Left cardiac atrium (tissue), 4 donors: ENCODE results near the gene HOXB4. TPM values are rescaled to one million over a fixed set of nuclear protein-coding genes. Genes with fewer than 3 reads are reported as not detected.

Experiments
- ATAC-seq, 2 donors: fragments of 200-7000 bp; cut with Tn5 transposase; one replicate each; pipeline ENCODE4 v1.9.1; 2020; ENCODE audit warnings: mild to moderate bottlenecking in 2 of 2, moderate library complexity in 2 of 2
- DNase-seq: peaks from one replicate; pipeline ENCODE4 v3.0.0-alpha.2; 2020
- intact Hi-C, 2 donors: fragments of 100-400 bp; cut with DNase I; formaldehyde crosslinking; loops; one replicate each; pipeline versions ENCODE4 v1.14.1 to v1.15.1; 2022 to 2023
- total RNA-seq, 2 donors: library from RNA; stranded (reverse); fragmentation: NEBNext Ultra II Directional; extraction: Animal tissue kit (Norgen Biotek cat#: 25700); gene quantifications; one replicate each; pipeline ENCODE4 v1.2.1, GENCODE V29; 2021
- donor health status: DM: no; HTN: yes; CAD: no.
- donor health status: DM: no; HTN: yes; CAD: no; lungs with severe emphysema.
- donor health status: DM: yes; HTN: yes; CAD: no.
- donor health status: Dilated cardiomyopathy.

The HOXB4 gene
- total RNA-seq, 2 donors from 2014 or later: 0.31 to 1.6 TPM

DNA sequence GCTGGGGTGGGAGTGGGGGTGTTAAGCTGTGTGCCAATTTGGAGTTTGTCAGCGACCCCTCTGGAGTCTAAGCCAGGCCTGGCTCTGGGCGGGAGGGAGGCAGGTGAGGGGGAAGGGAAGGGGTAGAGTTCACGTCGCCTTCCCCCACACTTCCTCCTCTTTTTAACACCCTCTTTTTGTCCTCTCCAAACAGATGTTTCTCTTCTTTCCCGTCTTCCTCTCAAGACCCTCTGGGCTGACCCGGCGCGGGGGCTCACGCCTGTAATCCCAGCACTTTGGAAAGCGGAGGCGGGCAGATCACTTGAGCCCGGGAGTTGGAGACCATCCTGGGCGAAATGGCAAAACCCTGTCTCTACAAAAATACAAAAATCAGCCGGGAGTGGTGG, 50.6 kb downstream of the HOXB4 start:
- intact Hi-C loops: no loop called here
- no peak for DNase-seq
- no peak for ATAC-seq

DNA sequence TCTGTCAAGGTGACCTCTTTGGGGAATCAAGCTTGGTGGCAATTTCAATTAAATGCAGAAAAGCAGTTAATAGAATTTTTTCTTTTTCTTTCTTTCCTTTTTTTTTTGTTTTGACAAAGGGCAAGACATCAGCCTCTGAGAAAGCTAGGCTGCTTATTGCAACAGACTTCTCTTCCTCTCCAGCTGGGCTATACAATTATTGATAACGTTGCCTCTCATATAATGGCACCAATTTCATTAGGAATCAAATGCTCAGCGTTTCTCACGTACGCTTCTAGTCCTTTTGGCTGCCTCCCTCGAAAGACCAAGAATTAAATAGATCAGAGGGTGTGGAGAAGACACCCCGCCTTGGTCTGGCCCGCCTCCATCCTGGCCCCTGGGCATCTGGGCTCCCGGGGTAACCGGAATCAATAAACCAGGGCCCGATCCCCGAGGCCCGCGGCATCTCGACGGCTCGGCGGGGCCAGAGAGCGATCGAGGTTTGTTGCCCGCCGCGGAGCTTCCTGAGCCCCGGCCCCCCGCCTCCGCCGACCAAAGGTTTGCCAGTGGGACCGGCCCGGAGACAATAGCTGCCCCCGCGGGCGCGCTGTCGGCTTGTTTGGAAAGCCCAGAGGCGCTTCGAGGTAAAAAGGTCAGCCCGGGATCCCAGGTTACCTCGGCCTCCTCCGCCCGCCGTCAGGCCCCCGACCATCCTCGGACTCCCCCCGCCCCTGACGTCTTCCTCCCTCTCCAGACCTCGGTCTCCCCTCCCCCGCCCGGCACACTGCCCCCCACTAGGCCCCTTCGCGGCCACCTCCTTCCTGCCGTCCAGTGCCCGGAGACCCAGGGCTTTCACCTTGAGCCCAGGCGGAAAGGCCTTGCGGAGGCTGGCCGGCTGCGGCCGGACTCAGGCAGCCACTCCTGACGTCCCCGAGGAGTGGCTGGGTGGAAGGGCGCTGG, 51.3 kb downstream of the HOXB4 start:
- DNase-seq: no peak
- no peak for ATAC-seq
- intact Hi-C loops: no loop called here

Other genes starting within 250 kb of the HOXB4 start
- under 1 TPM; 0.31 to 0.88 TPM for gene SKAP1, start 148.1 kb downstream of the HOXB4 start, total RNA-seq
- gene HOXB1, start 47.3 kb downstream of the HOXB4 start, total RNA-seq: not detected
- 1 to 10 TPM; 6.1 to 6.7 TPM for gene HOXB2, start 33.2 kb downstream of the HOXB4 start, total RNA-seq
- 1 to 10 TPM; 1.2 to 2.8 TPM for gene HOXB3, start 11.9 kb upstream of the HOXB4 start, total RNA-seq
- under 1 TPM in 1 of 2 donors, not detected in 1; 0.41 TPM for gene HOXB5, start 15.4 kb upstream of the HOXB4 start, total RNA-seq
- gene HOXB6, start 26.6 kb upstream of the HOXB4 start, total RNA-seq: 1 to 10 TPM in 1 of 2 donors, under 1 TPM in 1; 0.63 to 2.2 TPM
- 1 to 10 TPM in 1 of 2 donors, under 1 TPM in 1; 0.44 to 1.1 TPM for gene HOXB7, start 32.7 kb upstream of the HOXB4 start, total RNA-seq
- under 1 TPM in 1 of 2 donors, not detected in 1; 0.32 TPM for gene HOXB8, start 36.9 kb upstream of the HOXB4 start, total RNA-seq
- not detected for gene HOXB9, start 48.0 kb upstream of the HOXB4 start, total RNA-seq
- not detected for gene PRAC1, start 144.2 kb upstream of the HOXB4 start, total RNA-seq
- gene PRAC2, start 144.8 kb upstream of the HOXB4 start, total RNA-seq: not detected
- not detected for gene HOXB13, start 150.4 kb upstream of the HOXB4 start, total RNA-seq
- under 1 TPM in 1 of 2 donors, not detected in 1; 0.16 TPM for gene TTLL6, start 238.9 kb upstream of the HOXB4 start, total RNA-seq